T-cell (primary cell): ENCODE results near the gene ADH1A. TPM values are rescaled to one million over a fixed set of nuclear protein-coding genes. Genes with fewer than 3 reads are reported as not detected.
"Not testable (repeated sequence)": the region's sequence is repeated elsewhere in the genome, so short reads cannot be mapped to it uniquely, and the experiment has no call there.

ENCODE experiments used
- ATAC-seq, 4 experiments: fragments of 200-7000 bp in 3 of 4; fragments of 150-1000 bp in 1 of 4; cut with Tn5 transposase; replicated peaks in 1 of 4; 1 replicate in 3 of 4; 2 replicates in 1 of 4; pipeline ENCODE4 v1.10.0; 2021; ENCODE audit warnings: moderate library complexity in 3 of 4, mild to moderate bottlenecking in 2 of 4, moderate number of reproducible peaks in 1 of 4
- CTCF ChIA-PET, 2 donors: fragments of 300-600 bp; sonication (Branson Sonifier 250); formaldehyde crosslinking; loops; one replicate each; lab custom pipeline; 2022; ENCODE audit warnings: antibody characterized with exemption in 2 of 2; lab: Charles Lee
- POLR2A ChIA-PET, 2 donors: fragments of 300-600 bp; sonication (Branson Sonifier 250); formaldehyde crosslinking; loops; one replicate each; lab custom pipeline; 2022; ENCODE audit warnings: antibody characterized with exemption in 2 of 2; lab: Charles Lee
- DNase-seq, 35 experiments: peaks; one replicate each; pipeline versions ENCODE4 v3.0.0 to v3.0.0-alpha.2; 2013 to 2023
- H3K27ac ChIP-seq: one replicate; pipeline ENCODE4 v1.5.1; 2013; ENCODE audit warnings: low read length
- H3K27me3 ChIP-seq, 2 experiments: replicated peaks in 1 of 2; 1 replicate in 1 of 2; 2 replicates in 1 of 2; pipeline versions ENCODE4 v1.6.1 to v1.7.0; 2013; ENCODE audit warnings: low read length in 1 of 2, mixed read lengths in 1 of 2; ENCODE audit not compliant: control insufficient read depth in 2 of 2, insufficient read depth in 2 of 2; ENCODE audit errors: extremely low read depth in 1 of 2
- H3K36me3 ChIP-seq, 2 donors: 1 replicate in 1 of 2; 2 replicates in 1 of 2; pipeline versions ENCODE4 v1.6.1 to v1.7.0; 2013; ENCODE audit warnings: low read length in 1 of 2; ENCODE audit not compliant: control insufficient read depth in 2 of 2, insufficient read depth in 1 of 2; ENCODE audit errors: extremely low read depth in 1 of 2
- H3K4me1 ChIP-seq, 2 experiments: 1 replicate in 1 of 2; 2 replicates in 1 of 2; pipeline versions ENCODE4 v1.6.1 to v1.7.0; 2013; ENCODE audit warnings: low read length in 2 of 2, mixed read lengths in 1 of 2; ENCODE audit not compliant: insufficient read depth in 2 of 2, control insufficient read depth in 1 of 2; ENCODE audit errors: extremely low read depth in 1 of 2
- H3K4me3 ChIP-seq, 2 donors: 1 replicate in 1 of 2; 2 replicates in 1 of 2; pipeline versions ENCODE4 v1.5.1 to v1.7.0; 2013; ENCODE audit warnings: mild to moderate bottlenecking in 2 of 2, low read length in 1 of 2, moderate library complexity in 1 of 2; ENCODE audit not compliant: control insufficient read depth in 1 of 2; ENCODE audit errors: extremely low read depth in 1 of 2
- H3K9me3 ChIP-seq: 2 replicates; pipeline ENCODE4 v1.7.0; 2013
- H3K27ac Mint-ChIP-seq, 2 donors: one replicate each; pipeline ENCODE4 v1.8.0; 2020 to 2021; ENCODE audit warnings: mild to moderate bottlenecking in 2 of 2, mixed read lengths in 2 of 2
- H3K27me3 Mint-ChIP-seq, 2 donors: one replicate each; pipeline ENCODE4 v1.8.0; 2021 to 2022; ENCODE audit warnings: mixed read lengths in 2 of 2
- H3K36me3 Mint-ChIP-seq: one replicate; pipeline ENCODE4 v1.8.0; 2021; ENCODE audit warnings: mixed read lengths
- H3K4me1 Mint-ChIP-seq, 3 donors: one replicate each; pipeline ENCODE4 v1.8.0; 2020 to 2022; ENCODE audit warnings: mixed read lengths in 3 of 3, mild to moderate bottlenecking in 1 of 3
- H3K4me3 Mint-ChIP-seq, 3 donors: one replicate each; pipeline ENCODE4 v1.8.0; 2020 to 2022; ENCODE audit warnings: mild to moderate bottlenecking in 3 of 3, mixed read lengths in 3 of 3, moderate library complexity in 3 of 3
- H3K9me3 Mint-ChIP-seq, 3 donors: one replicate each; pipeline ENCODE4 v1.8.0; 2020 to 2022; ENCODE audit warnings: mixed read lengths in 3 of 3
- WGBS: methylation state at CpG from one replicate; pipeline ENCODE4 v1.1.5; 2013; ENCODE audit warnings: missing lambda C conversion rate; ENCODE audit not compliant: insufficient coverage; 5-methylcytosine and 5-hydroxymethylcytosine counted together
- total RNA-seq, 35 experiments: library from RNA in 6 of 35; stranded (reverse) in 6 of 35; fragments of 120-200 nt in 1 of 35; gene quantifications; one replicate each; pipeline versions ENCODE4 v1.2.1 to v1.2.4 and lab custom pipeline; 2013 to 2026

Gene ADH1A
- total RNA-seq, 5 donors from 2014 or later (not counting 1 experiment from before 2014, with no cell fraction given): 0.20 TPM; not detected in 4

- H3K27ac ChIP-seq, H3K27me3 ChIP-seq, H3K9me3 ChIP-seq, CTCF ChIA-PET, H3K36me3 Mint-ChIP-seq, H3K36me3 ChIP-seq, H3K27ac Mint-ChIP-seq, H3K27me3 Mint-ChIP-seq, H3K4me1 ChIP-seq, H3K4me3 Mint-ChIP-seq, POLR2A ChIA-PET, ATAC-seq, H3K4me1 Mint-ChIP-seq, H3K4me3 ChIP-seq, DNase-seq: not testable (repeated sequence)
- no CpG with 5 or more reads among the region's 2 CpGs for WGBS
- H3K9me3 Mint-ChIP-seq: peaks cover 7 to 30% (median 27%) of the 10 kb centered on the region in 3 donors
These were observed 57.4 kb downstream of the ADH1A start for GRCh38 chr4:99233397-99233796.

- H3K9me3 ChIP-seq, H3K27ac Mint-ChIP-seq, CTCF ChIA-PET, H3K4me1 ChIP-seq, H3K27me3 ChIP-seq, H3K4me3 ChIP-seq, POLR2A ChIA-PET, H3K27ac ChIP-seq, H3K4me1 Mint-ChIP-seq, DNase-seq, H3K27me3 Mint-ChIP-seq, H3K36me3 Mint-ChIP-seq, H3K4me3 Mint-ChIP-seq, ATAC-seq, H3K36me3 ChIP-seq: not testable (repeated sequence)
- no CpG with 5 or more reads among the region's 1 CpG for WGBS
- peaks cover 10 to 25% (median 23%) of the 10 kb centered on the region in 3 donors for H3K9me3 Mint-ChIP-seq
These were observed 62.1 kb downstream of the ADH1A start for GRCh38 chr4:99228706-99229105.

DNA sequence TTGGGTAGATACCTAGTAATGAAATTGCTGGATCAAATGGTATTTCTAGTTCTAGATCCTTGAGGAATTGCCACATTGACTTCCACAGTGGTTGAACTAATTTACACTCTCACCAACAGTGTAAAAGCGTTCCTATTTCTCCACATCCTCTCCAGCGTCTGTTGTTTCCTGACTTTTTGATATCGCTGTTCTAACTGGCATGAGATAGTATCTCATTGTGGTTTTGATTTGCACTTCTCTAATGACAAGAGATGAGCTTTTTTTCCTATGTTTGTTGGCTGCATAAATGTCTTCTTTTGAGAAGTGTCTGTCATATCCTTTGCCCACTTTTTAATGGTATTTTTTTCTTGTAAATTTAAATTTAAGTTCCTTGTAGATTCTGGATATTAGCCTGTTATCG is 63.1 kb downstream of the ADH1A start:
- H3K4me1 ChIP-seq, H3K36me3 ChIP-seq, H3K4me1 Mint-ChIP-seq, ATAC-seq, H3K27ac Mint-ChIP-seq, H3K27ac ChIP-seq, H3K4me3 ChIP-seq, H3K9me3 ChIP-seq, DNase-seq, H3K27me3 Mint-ChIP-seq, POLR2A ChIA-PET, H3K4me3 Mint-ChIP-seq, CTCF ChIA-PET, H3K27me3 ChIP-seq, H3K36me3 Mint-ChIP-seq: not testable (repeated sequence)
- no CpG with 5 or more reads among the region's 4 CpGs for WGBS
- peaks cover 10 to 25% (median 23%) of the 10 kb centered on the region in 3 donors for H3K9me3 Mint-ChIP-seq

Other genes starting within 250 kb of the ADH1A start
- 10 to 100 TPM; 51.1 to 80.6 (median 70.5) TPM for gene ADH5, start 202.2 kb downstream of the ADH1A start, total RNA-seq
- under 1 TPM in 2 of 5 donors, not detected in 3; 0.33 to 0.64 TPM for gene ADH4, start 146.7 kb downstream of the ADH1A start, total RNA-seq
- gene ADH6, start 71.7 kb downstream of the ADH1A start, total RNA-seq: under 1 TPM in 3 of 5 donors, not detected in 2; 0.13 to 0.20 (median 0.16) TPM
- gene ADH1B, start 30.4 kb upstream of the ADH1A start, total RNA-seq: 1 to 10 TPM in 3 of 5 donors, not detected in 2; 2.0 to 3.1 (median 2.1) TPM
- under 1 TPM in 2 of 5 donors, not detected in 3; 0.19 to 0.20 TPM for gene ADH1C, start 61.8 kb upstream of the ADH1A start, total RNA-seq
- not detected for gene ADH7, start 144.4 kb upstream of the ADH1A start, total RNA-seq
- gene C4orf17, start 220.0 kb upstream of the ADH1A start, total RNA-seq: not detected